RWPE1 (cell line): ENCODE data around the gene BRSK2.
"Not testable (repeated sequence)": the region's sequence is repeated elsewhere in the genome, so short reads cannot be mapped to it uniquely, and the experiment has no call there.

Experiments used
- CTCF ChIA-PET: fragments of 350-600 bp; sonication (Branson Sonifier 250); formaldehyde crosslinking; extraction: SDS; loops from one replicate; lab custom pipeline; 2021; lab: Yijun Ruan, JAX
- POLR2A ChIA-PET: fragments of 400-600 bp; formaldehyde crosslinking; extraction: SDS; loops from one replicate; lab custom pipeline; 2020; ENCODE audit warnings: antibody characterized with exemption; ENCODE audit not compliant: low non-redundant PET; lab: Yijun Ruan, JAX
- DNase-seq: peaks from one replicate; pipeline ENCODE4 v3.0.0; 2012; ENCODE audit warnings: low spot score
- H3K27ac ChIP-seq: fragments of 450-650 bp; 2 replicates; pipeline ENCODE4 v1.5.1; 2017
- TF ChIP-seq, protein P1 (sequence below): fragments of 450-650 bp; conservative IDR thresholded peaks from 2 replicates; pipeline ENCODE4 v1.5.1; 2017; ENCODE audit warnings: low read depth, mild to moderate bottlenecking

BRSK2 gene

DNA sequence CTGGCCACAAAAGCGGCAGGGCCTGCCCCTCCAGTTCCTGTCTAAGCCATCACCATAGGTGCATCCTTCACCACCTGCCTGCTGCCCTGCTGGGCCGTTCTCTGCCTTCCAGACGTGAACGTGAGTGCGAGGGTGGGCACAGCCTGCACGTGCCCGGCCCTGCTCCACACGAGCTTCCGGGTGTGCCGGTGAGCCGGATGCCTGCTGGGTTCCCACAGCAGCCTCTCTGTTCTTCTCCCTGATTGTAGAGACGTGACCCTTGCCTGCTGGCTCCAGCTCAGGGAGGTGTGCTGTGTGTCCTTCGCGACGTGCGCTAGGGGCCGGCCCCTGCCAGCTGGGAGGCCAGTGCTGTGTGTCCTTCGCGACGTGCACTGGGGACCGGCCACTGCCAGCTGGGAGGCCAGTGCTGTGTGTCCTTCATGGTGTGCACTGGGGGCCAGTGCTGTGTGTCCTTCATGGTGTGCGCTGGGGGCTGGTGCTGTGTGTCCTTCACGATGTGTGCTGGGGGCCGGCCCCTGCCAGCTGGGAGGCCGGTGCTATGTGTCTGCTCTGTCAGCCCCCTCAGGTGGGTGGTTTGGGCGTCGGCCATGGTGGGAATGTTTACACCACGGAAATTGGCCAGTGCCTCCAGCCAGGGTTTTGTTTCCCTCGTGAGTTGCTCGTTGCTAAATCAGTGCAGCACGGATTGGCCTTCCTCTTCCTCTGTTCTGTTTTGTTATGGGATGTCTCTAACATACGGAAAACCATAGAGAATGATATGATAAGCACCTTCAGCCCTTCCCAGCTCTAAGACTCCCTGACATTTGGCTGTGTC lies 35.4 kb upstream of the BRSK2 start:
- no peak overlapping the region for H3K27ac ChIP-seq
- POLR2A ChIA-PET = no interaction called here
- TF ChIP-seq, protein P1, sequence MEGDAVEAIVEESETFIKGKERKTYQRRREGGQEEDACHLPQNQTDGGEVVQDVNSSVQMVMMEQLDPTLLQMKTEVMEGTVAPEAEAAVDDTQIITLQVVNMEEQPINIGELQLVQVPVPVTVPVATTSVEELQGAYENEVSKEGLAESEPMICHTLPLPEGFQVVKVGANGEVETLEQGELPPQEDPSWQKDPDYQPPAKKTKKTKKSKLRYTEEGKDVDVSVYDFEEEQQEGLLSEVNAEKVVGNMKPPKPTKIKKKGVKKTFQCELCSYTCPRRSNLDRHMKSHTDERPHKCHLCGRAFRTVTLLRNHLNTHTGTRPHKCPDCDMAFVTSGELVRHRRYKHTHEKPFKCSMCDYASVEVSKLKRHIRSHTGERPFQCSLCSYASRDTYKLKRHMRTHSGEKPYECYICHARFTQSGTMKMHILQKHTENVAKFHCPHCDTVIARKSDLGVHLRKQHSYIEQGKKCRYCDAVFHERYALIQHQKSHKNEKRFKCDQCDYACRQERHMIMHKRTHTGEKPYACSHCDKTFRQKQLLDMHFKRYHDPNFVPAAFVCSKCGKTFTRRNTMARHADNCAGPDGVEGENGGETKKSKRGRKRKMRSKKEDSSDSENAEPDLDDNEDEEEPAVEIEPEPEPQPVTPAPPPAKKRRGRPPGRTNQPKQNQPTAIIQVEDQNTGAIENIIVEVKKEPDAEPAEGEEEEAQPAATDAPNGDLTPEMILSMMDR = no peak
- CTCF ChIA-PET = no interaction called here
- no peak for DNase-seq

DNA sequence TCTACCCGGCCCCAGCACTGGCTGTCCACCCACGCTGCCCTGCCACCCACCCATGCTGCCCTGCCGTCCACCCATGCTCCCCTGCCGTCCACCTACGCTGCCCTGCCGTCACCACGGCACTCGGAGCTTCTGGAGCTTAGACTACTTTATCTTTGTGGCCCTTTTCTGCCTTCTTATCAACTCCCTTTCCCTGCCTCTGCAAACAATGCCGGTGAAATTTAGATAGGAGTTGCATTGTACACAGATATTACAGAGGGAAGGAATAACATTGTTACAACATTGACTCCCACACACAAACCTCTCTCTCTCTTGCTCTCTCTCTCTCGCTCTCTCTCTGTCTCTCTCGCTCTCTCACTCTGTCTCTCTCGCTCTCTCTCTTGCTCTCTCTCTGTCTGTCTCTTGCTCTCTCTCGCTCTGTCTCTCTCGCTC lies 33.7 kb upstream of the BRSK2 start:
- DNase-seq = no peak
- CTCF ChIA-PET = no interaction called here
- POLR2A ChIA-PET = no interaction called here
- TF ChIP-seq, protein P1 = no peak
- H3K27ac ChIP-seq = no peak overlapping the region

DNA sequence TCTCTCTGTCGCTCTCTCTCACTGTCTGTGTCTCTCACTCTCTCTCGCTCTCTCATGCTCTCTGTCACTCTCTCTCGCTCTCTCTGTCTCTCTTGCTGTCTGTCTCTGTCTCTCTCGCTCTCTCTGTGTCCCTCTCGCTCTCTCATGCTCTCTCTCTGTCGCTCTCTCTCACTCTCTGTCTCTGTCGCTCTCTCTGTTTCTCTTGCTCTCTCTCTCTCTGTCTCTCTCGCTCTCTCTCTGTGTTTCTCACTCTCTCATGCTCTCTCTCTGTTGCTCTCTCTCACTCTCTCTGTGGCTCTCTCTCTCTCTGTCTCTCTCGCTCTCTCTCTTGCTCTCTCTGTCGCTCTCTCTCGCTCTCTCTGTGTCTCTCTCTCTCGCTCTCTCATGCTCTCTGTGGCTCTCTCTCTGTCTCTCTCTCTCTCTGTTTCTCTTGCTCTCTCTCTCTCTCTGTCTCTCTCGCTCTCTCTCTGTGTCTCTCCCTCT lies 33.2 kb upstream of the BRSK2 start:
- CTCF ChIA-PET = no interaction called here
- no peak for DNase-seq
- POLR2A ChIA-PET = no interaction called here
- H3K27ac ChIP-seq = no peak overlapping the region
- TF ChIP-seq, protein P1 = no peak

DNA sequence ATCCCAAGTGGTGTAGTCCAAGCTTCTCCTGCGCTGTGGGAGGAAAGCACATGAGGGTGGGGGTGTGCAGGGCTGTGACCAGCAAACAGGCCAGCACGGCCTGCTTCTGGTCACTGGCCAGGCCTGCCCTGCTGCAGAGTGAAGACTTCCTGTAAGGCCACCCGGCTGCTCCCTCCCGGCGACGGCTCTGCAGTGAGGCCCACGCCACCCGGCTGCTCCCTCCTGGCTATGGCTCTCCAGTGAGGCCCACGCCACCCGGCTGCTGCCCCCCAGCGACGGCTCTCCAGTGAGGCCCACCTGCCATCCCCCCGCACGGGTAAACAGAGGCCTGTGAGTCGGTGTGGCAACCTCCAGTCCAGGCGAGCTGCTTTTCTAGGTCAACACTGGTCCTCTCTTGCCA lies 31.4 kb upstream of the BRSK2 start:
- TF ChIP-seq, protein P1 = no peak
- no peak overlapping the region for H3K27ac ChIP-seq
- ChIA-PET CTCF (interaction anchor here (0.7 kb wide), 1 partner anchor 237 kb away, joined by 3 read pairs; no protein-coding TSS in a partner anchor), POLR2A (no interaction called here)
- DNase-seq = no peak

DNA sequence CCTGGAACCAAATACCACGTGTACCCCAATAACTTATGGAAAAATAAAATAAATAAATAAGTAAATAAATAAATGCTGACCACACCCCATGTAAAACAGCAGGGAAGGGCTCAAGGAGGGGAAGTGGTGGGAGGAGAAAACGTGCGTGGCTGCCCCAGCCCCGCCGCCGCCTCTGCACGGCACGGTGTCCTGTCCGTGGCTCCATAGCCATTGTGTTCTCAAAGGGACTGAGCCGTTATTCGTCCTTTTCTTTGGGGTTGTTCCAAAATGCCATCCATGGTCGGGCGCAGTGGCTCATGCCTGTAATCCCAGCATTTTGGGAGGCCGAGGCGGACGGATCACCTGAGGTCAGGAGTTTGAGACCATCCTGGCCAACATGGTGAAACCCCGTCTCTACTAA lies 30.8 kb upstream of the BRSK2 start:
- DNase-seq, POLR2A ChIA-PET, H3K27ac ChIP-seq, CTCF ChIA-PET: not testable (repeated sequence)

DNA sequence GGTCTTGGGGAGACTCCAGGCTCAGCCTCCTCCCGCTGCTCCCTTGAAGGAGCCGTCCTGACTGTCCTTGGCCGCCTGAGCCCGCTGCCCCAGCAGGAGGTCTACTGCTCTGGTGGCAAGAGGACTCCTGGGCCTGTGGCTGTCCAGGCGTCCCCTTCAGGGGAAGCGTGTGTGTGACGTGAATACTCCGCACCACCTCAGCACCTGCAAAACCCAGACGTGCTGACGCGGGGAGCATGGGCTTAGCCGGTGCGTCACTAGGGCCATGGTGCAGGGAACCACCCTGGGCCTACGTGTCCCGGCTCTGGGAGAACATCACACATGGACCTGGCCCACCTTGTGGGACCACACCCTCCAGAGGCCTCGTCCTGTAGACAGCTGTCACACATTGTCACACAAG lies 30.2 kb upstream of the BRSK2 start:
- POLR2A ChIA-PET = no interaction called here
- CTCF ChIA-PET = no interaction called here
- DNase-seq = no peak
- TF ChIP-seq, protein P1 = no peak
- H3K27ac ChIP-seq = no peak overlapping the region

DNA sequence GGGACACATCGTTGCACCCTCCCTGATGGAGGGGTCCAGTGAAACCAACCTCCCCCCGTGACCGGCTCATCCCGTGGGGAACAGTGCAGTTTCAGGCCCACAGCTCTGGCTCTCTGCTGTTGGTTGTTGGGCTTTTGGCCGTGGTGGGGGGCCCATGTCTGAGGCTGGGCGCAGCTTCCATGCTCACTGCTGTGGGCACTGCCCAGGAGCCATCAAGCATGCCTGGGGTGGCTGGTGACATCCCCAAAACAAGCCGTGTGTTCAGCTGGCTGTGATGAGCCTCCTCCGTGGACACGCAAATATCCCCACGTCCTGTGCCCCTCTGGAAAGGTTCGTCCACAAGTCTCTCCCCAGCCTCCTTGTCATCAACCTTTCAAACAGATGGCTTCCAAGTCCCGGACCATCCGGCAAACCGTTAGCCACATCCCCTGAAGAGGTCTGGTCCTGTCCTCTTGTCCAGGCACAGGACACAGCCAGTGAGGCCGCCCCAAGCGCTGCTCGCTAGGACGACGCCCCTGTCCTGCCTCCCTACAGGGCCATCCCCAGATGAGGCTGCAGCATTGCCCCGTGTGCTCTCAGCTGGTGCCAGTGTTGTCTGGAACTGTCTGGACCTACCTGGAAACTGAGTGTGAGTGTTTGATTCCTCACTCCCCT lies 29.4 kb upstream of the BRSK2 start:
- TF ChIP-seq, protein P1 = no peak
- POLR2A ChIA-PET = no interaction called here
- CTCF ChIA-PET = no interaction called here
- H3K27ac ChIP-seq = no peak overlapping the region
- no peak for DNase-seq
